ENCODE measurements around the gene NXN.
"Not testable (repeated sequence)": the region's sequence is repeated elsewhere in the genome, so short reads cannot be mapped to it uniquely, and the experiment has no call there.

Gene NXN

GRCh38 chr17:917941-918740 lies 61.4 kb downstream of the NXN start:
- no peak for DNase-seq (ENCODE audit: low read depth)

- peak; percentile 30 for DNase-seq (ENCODE audit: low read depth)
These were observed 62.2 kb downstream of the NXN start for GRCh38 chr17:917391-917811.

GRCh38 chr17:916315-916714 lies 63.3 kb downstream of the NXN start:
- DNase-seq (ENCODE audit: low read depth) = no peak

GRCh38 chr17:915538-916201 lies 63.9 kb downstream of the NXN start:
- DNase-seq (ENCODE audit: low read depth) = no peak

GRCh38 chr17:914561-914960 lies 65.0 kb downstream of the NXN start:
- no peak for DNase-seq (ENCODE audit: low read depth)

GRCh38 chr17:913207-913606 lies 66.4 kb downstream of the NXN start:
- DNase-seq (ENCODE audit: low read depth) = peak; percentile 48

- DNase-seq (ENCODE audit: low read depth) = peak; percentile 96
These were observed 69.8 kb downstream of the NXN start for GRCh38 chr17:909642-910323.

- DNase-seq (ENCODE audit: low read depth) = no peak
These were observed 71.9 kb downstream of the NXN start for GRCh38 chr17:907725-908124.

- DNase-seq (ENCODE audit: low read depth) = not testable (repeated sequence)
These were observed 73.9 kb downstream of the NXN start for GRCh38 chr17:905708-906107.

GRCh38 chr17:903691-904481 lies 75.7 kb downstream of the NXN start:
- peak; percentile 95 for DNase-seq (ENCODE audit: low read depth)

- DNase-seq (ENCODE audit: low read depth) = no peak
These were observed 77.1 kb downstream of the NXN start for GRCh38 chr17:902463-902862.

GRCh38 chr17:901964-902363 lies 77.6 kb downstream of the NXN start:
- DNase-seq (ENCODE audit: low read depth) = peak; percentile 36

- peak; percentile 48 for DNase-seq (ENCODE audit: low read depth)
These were observed 78.2 kb downstream of the NXN start for GRCh38 chr17:901191-901950.

GRCh38 chr17:900336-900934 lies 79.1 kb downstream of the NXN start:
- DNase-seq (ENCODE audit: low read depth) = no peak

- no peak for DNase-seq (ENCODE audit: low read depth)
These were observed 81.5 kb downstream of the NXN start for GRCh38 chr17:897970-898619.

GRCh38 chr17:896953-897661 lies 82.5 kb downstream of the NXN start:
- no peak for DNase-seq (ENCODE audit: low read depth)

GRCh38 chr17:896454-896853 lies 83.1 kb downstream of the NXN start:
- no peak for DNase-seq (ENCODE audit: low read depth)

GRCh38 chr17:892958-893357 lies 86.6 kb downstream of the NXN start:
- DNase-seq (ENCODE audit: low read depth) = no peak

GRCh38 chr17:888998-889441 lies 90.6 kb downstream of the NXN start:
- DNase-seq (ENCODE audit: low read depth) = no peak

All from ELR (cell line).